WTC11 (cell line): ENCODE measurements around the gene RAB26. TPM values are rescaled to one million over a fixed set of nuclear protein-coding genes. Genes with fewer than 3 reads are reported as not detected.
"Not testable (repeated sequence)": the region's sequence is repeated elsewhere in the genome, so short reads cannot be mapped to it uniquely, and the experiment has no call there.

ENCODE experiments used
- ATAC-seq: fragments of 200-7000 bp; cut with Tn5 transposase; 2 replicates; pipeline ENCODE4 v1.10.0; 2021; ENCODE audit warnings: mild to moderate bottlenecking, moderate library complexity
- CTCF ChIA-PET: fragments of 300-600 bp; sonication (Branson Sonifier 250); formaldehyde crosslinking; loops from one replicate; lab custom pipeline; 2021; ENCODE audit warnings: antibody characterized with exemption; lab: Charles Lee
- POLR2A ChIA-PET: fragments of 350-600 bp; sonication (Branson Sonifier 250); formaldehyde crosslinking; loops from one replicate; lab custom pipeline; 2021; ENCODE audit warnings: antibody characterized with exemption; lab: Charles Lee
- DNase-seq: peaks from one replicate; pipeline ENCODE4 v3.0.0; 2021; ENCODE audit warnings: low spot score
- H3K27ac Mint-ChIP-seq: 2 replicates; pipeline ENCODE4 v1.8.0; 2021; ENCODE audit warnings: mixed read lengths
- H3K27me3 Mint-ChIP-seq: 2 replicates; pipeline ENCODE4 v1.8.0; 2021; ENCODE audit warnings: low read depth, mild to moderate bottlenecking, moderate library complexity, mixed read lengths
- H3K36me3 Mint-ChIP-seq: 2 replicates; pipeline ENCODE4 v1.8.0; 2021; ENCODE audit warnings: mixed read lengths
- H3K4me1 Mint-ChIP-seq: 2 replicates; pipeline ENCODE4 v1.8.0; 2022; ENCODE audit warnings: mixed read lengths
- H3K4me3 Mint-ChIP-seq: 2 replicates; pipeline ENCODE4 v1.8.0; 2021; ENCODE audit warnings: mild to moderate bottlenecking, moderate library complexity, mixed read lengths
- H3K9me3 Mint-ChIP-seq: 2 replicates; pipeline ENCODE4 v1.8.0; 2021; ENCODE audit warnings: mixed read lengths
- total RNA-seq: library from RNA; stranded (reverse); gene quantifications from 3 replicates; pipeline ENCODE4 v1.2.3, GENCODE V29; 2021
- TF ChIP-seq, protein P1 (sequence below): sonication (generic); formaldehyde crosslinking; IDR thresholded peaks from 2 replicates; pipeline ENCODE4 v1.8.0; 2022; ENCODE audit warnings: missing genetic modification reagents

RAB26 gene
- total RNA-seq, 1 experiment from 2014 or later: 7.3 TPM

DNA sequence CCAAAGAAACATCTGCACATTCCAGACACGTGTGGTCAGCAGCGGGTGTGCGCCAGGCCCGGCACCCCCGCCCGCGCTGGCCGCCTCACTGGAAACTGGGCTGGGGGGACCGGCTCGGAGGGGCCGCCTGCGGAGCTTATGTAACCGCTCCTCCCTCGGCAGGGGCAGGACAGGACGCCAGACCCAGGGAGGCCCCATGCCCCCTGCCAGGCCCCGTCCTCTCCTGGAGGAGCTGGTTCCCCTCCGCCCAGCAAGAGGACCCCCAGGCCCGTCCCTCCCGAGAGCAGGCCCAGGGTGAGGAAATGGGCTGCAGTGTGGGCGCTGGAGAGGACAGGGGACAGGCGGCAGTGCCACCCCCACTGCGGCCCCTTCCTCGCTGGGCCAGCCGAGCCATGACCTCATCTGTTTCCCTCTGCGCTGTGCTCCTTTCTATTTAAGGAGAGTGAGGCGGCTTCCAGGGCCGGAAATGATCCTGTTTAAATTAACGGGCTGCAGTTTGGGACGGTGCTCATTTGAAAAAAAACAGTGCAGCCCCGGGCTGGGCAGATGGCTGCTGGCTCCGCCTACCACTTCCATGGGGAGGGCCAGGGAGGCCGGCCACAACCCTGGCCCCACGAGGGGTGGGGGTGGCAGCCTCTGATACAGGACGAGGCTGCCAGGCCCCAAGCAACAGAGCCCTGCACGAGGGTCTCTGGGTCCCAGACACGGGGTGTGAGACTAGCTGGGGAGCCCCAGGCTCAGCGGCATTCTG, 23.6 kb upstream of the RAB26 start:
- Mint-ChIP-seq H3K4me3 (peak overlapping the region; percentile 31), H3K4me1 (peaks cover 21% of the 10 kb centered on the region), H3K27ac (peak overlapping the region; percentile 97)
- H3K9me3 Mint-ChIP-seq, H3K27me3 Mint-ChIP-seq, H3K36me3 Mint-ChIP-seq, DNase-seq: not testable (repeated sequence)
- peak; percentile 11 for ATAC-seq
- CTCF ChIA-PET: interaction anchor here (0.6 to 2.2 kb wide), 3 partner anchors 16 to 464 kb away, joined by 4 to 8 read pairs (median 7); no protein-coding TSS in a partner anchor
- POLR2A ChIA-PET: interaction anchor here (0.6 kb wide), 1 partner anchor 108 kb away, joined by 3 read pairs; no protein-coding TSS in a partner anchor

DNA sequence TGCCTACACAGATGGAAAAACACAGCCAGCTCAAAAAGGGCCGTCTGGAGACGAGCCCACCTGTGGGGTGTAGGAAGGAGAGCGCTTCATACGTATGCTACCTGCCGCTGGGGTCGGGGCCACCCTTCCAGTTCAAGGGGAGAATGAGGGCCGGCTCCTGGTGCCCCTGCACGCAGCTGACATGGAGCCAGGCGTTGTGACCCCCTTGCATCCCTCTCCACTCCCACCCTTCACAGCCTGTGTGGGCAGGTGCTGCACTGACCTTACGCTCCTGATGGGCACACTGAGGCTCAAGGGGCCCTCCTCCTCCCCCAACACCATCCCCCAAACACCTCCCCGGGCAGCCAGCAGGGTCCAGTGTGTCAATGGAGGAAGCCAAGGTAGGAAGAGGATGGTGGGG, 22.8 kb upstream of the RAB26 start:
- Mint-ChIP-seq H3K27ac (peak overlapping the region; percentile 97), H3K4me1 (peaks cover 21% of the 10 kb centered on the region), H3K4me3 (peak overlapping the region; percentile 31; the same call in 1 of the 2 replicates)
- ATAC-seq, H3K36me3 Mint-ChIP-seq, H3K9me3 Mint-ChIP-seq, DNase-seq, POLR2A ChIA-PET, H3K27me3 Mint-ChIP-seq: not testable (repeated sequence)
- CTCF ChIA-PET: interaction anchor here (1.2 to 2.2 kb wide), 2 partner anchors 15 to 122 kb away, joined by 7 to 8 read pairs; no protein-coding TSS in a partner anchor

DNA sequence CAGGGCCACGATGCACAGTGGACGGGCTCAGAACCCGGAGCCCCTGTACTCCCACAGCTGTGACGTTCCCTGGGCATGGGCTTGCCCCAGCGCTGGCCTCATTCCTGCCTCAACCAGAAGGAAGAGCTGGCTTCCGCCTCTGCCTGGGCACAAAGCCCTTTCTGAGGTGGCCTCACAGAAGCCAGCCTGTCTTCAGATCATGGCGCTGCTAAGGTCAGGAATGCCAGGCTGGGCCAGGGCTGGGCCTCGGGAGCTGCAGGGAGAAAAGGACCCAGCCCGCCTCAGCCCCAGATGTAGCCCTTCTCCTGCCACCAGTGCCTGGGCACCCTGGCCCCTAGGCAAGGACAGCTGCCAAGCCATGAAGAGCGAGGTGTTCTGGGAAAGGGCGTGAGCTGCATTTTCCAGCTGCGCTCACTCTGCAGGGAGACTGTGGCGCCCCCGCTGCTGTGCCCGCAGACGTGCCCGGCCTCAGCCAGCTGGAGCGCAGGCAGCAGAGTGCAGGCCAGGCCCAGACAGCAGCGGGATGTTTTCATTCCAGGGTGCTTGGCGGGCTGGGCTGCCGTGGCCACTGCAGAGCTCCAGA, 22.2 kb upstream of the RAB26 start:
- ATAC-seq, H3K27me3 Mint-ChIP-seq, DNase-seq, H3K9me3 Mint-ChIP-seq, H3K36me3 Mint-ChIP-seq, POLR2A ChIA-PET, H3K4me3 Mint-ChIP-seq: not testable (repeated sequence)
- CTCF ChIA-PET: interaction anchor here (1.0 kb wide), 1 partner anchor 14 kb away, joined by 3 read pairs; no protein-coding TSS in a partner anchor
- Mint-ChIP-seq H3K27ac (peak overlapping the region; percentile 74; the same call in 1 of the 2 replicates), H3K4me1 (peaks cover 21% of the 10 kb centered on the region)

DNA sequence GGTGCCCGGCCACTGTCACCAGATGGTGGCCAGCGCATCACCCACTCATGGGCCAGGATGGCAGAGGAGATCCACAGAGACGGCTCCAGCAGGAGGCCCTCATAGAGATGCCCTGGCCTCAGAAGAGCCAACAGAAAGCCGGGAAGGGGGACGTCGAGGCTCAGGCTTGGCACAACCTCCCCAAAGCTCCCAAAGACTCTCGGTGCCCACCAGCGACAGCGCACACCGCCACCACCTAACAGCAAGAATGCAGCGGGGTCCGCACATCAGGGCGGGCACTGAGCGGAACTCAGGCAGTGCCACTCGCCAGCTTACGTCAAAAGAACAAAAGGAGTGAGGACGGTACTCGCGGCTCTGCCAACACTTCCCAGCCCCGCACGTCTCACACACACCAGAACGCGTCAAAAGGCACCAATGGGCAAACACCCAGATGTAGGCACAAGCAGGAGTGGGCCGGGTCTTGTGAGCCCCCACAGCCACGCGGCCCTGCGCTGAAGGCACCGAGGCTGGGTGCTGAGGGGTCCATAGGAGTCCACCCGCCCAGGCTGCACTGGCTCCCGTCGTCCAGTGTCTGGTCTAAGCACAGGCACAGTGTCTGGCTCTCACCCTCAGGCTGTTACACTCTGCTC, 21.4 kb upstream of the RAB26 start:
- ATAC-seq, H3K27me3 Mint-ChIP-seq, DNase-seq, POLR2A ChIA-PET, H3K9me3 Mint-ChIP-seq, H3K4me3 Mint-ChIP-seq, H3K36me3 Mint-ChIP-seq: not testable (repeated sequence)
- CTCF ChIA-PET: interaction anchor here (1.0 kb wide), 1 partner anchor 14 kb away, joined by 3 read pairs; no protein-coding TSS in a partner anchor
- Mint-ChIP-seq H3K27ac (peak overlapping the region; percentile 94), H3K4me1 (peaks cover 21% of the 10 kb centered on the region)

DNA sequence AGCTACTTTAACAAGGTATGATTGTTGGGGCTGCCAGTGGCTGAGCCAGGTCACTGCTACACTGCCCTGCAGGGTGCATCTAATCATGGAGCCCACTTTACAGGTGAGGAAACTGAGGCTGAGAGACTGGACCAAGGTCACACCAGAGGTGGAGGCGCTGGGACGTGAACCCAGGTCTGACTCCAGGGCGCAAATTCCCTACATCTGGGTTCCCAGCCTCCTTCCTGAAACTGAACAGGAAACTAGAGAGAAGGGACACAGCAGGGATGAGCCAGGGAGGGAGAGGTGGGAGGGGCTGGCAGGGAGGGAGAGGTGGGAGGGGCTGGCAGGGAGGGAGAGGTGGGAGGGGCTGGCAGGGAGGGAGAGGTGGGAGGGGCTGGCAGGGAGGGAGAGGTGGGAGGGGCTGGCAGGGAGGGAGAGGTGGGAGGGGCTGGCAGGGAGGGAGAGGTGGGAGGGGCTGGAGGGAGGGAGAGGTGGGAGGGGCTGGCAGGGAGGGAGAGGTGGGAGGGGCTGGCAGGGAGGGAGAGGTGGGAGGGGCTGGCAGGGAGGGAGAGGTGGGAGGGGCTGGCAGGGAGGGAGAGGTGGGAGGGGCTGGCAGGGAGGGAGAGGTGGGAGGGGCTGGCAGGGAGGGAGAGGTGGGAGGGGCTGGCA, 20.7 kb upstream of the RAB26 start:
- CTCF ChIA-PET: not testable (repeated sequence)
- TF ChIP-seq, protein P1, sequence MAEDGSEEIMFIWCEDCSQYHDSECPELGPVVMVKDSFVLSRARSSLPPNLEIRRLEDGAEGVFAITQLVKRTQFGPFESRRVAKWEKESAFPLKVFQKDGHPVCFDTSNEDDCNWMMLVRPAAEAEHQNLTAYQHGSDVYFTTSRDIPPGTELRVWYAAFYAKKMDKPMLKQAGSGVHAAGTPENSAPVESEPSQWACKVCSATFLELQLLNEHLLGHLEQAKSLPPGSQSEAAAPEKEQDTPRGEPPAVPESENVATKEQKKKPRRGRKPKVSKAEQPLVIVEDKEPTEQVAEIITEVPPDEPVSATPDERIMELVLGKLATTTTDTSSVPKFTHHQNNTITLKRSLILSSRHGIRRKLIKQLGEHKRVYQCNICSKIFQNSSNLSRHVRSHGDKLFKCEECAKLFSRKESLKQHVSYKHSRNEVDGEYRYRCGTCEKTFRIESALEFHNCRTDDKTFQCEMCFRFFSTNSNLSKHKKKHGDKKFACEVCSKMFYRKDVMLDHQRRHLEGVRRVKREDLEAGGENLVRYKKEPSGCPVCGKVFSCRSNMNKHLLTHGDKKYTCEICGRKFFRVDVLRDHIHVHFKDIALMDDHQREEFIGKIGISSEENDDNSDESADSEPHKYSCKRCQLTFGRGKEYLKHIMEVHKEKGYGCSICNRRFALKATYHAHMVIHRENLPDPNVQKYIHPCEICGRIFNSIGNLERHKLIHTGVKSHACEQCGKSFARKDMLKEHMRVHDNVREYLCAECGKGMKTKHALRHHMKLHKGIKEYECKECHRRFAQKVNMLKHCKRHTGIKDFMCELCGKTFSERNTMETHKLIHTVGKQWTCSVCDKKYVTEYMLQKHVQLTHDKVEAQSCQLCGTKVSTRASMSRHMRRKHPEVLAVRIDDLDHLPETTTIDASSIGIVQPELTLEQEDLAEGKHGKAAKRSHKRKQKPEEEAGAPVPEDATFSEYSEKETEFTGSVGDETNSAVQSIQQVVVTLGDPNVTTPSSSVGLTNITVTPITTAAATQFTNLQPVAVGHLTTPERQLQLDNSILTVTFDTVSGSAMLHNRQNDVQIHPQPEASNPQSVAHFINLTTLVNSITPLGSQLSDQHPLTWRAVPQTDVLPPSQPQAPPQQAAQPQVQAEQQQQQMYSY (CRISPR knock-in tag): peak; percentile 93
- TF ChIP-seq, all 79 proteins: peak for 1; not testable (repeated sequence) for 78
- H3K4me3 Mint-ChIP-seq, H3K27me3 Mint-ChIP-seq, H3K9me3 Mint-ChIP-seq, H3K36me3 Mint-ChIP-seq: not testable (repeated sequence)
- Mint-ChIP-seq H3K4me1 (peaks cover 21% of the 10 kb centered on the region), H3K27ac (peak overlapping the region; percentile 94)
- peak; percentile 51 for DNase-seq
- POLR2A ChIA-PET: interaction anchor here (0.6 kb wide), 1 partner anchor 13 kb away, joined by 5 read pairs; no protein-coding TSS in a partner anchor
- ATAC-seq: peak; percentile 46

DNA sequence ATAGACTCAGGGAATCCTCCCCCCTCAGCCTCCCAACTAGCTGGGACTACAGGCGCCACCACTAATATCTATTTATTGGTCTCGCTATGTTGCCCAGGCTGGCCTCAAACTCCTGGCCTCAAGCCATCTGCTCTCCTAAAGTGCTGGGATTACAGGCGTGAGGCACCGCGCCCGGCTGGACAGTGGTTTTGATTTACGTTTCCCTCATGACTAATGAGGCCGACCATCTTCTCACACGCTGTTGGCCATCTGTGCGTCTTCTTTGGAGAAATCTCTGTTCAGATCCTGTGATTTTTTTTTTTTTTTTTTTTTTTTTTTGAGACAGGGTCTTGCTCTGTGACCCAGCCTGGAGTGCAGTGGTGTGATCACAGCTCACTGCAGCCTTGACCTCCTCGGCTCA, 19.2 kb upstream of the RAB26 start:
- CTCF ChIA-PET: not testable (repeated sequence)

DNA sequence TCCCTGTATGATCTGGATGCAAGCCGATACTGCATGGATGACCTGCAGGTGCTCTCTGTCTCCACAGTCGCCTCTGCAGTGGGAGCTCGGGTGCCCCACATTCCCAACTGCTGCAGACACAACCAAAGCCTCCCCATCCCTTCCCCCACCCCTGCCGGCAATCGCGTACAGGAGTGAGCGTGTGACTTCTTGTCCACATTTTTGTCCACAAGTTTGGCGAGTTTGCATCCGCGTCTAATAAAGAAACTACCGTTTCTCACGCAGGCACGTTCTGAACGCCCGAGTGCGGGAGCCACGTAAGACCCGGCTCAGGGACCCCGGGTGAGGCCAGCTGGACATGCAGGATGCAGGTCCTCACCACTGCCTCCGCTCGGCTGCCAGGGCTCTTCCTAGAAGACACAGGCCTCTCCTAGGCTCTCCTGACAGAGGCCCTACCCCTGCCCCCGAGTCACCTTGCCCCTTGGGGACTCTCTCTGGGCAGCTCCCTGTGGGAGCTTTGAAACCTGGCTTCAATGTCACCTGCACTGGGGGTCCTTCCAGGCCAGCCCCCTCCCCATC, 18.5 kb upstream of the RAB26 start:
- CTCF ChIA-PET, H3K36me3 Mint-ChIP-seq, H3K9me3 Mint-ChIP-seq, DNase-seq, H3K27ac Mint-ChIP-seq, H3K4me3 Mint-ChIP-seq, ATAC-seq, H3K27me3 Mint-ChIP-seq, POLR2A ChIA-PET: not testable (repeated sequence)
- peaks cover 20% of the 10 kb centered on the region for H3K4me1 Mint-ChIP-seq

More for the DNA sequence above, 19.2 kb upstream of the RAB26 start:
- H3K27ac Mint-ChIP-seq, DNase-seq, H3K9me3 Mint-ChIP-seq, H3K36me3 Mint-ChIP-seq, H3K27me3 Mint-ChIP-seq, ATAC-seq, POLR2A ChIA-PET: not testable (repeated sequence)
- H3K4me3 Mint-ChIP-seq: peak overlapping the region; percentile 73; the same call in 1 of the 2 replicates
- peaks cover 21% of the 10 kb centered on the region for H3K4me1 Mint-ChIP-seq

DNA sequence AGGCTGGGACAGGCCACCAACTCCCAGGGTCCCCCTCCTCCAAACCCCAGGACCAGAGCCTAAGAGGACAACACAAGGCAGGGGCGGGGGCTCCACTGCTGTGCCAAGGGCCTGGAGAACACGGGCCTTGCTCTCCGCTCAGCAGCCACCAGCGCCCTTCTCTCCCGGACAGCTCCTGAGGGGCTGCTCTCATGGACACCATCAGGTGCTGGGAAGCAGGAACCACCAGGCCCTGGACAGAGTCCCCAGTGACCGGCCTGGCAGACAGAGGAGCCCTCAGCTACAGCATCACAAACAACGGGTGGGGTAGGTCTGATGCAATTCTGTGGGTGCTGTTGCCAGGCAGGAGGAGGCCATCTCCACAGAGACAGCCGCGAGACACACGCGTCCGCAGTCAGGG, 14.6 kb upstream of the RAB26 start:
- POLR2A ChIA-PET, DNase-seq, H3K27ac Mint-ChIP-seq, H3K36me3 Mint-ChIP-seq, H3K9me3 Mint-ChIP-seq, ATAC-seq, H3K4me1 Mint-ChIP-seq, H3K4me3 Mint-ChIP-seq, CTCF ChIA-PET: not testable (repeated sequence)
- peaks cover 22% of the 10 kb centered on the region for H3K27me3 Mint-ChIP-seq

DNA sequence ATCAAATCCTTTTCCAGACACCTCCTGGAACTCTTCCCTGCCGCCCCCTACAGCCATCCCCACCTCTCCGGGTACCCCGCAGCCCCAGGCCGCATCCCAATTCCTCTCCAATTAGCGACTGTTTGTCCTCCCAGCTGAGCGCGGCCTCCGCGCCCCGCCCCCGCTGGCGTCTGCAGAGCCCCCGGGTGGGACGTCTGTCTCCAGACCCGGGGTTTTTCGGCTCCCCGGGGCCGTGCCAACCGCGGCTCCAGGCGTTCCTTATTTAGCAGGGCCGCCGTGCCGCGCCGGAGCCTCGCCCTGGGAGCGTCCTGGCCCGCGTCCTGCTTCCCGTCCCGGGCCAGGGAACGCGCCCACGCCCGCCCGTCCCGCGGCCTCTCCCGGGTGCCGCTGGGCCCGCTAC, 13.4 kb upstream of the RAB26 start:
- POLR2A ChIA-PET, H3K36me3 Mint-ChIP-seq, ATAC-seq, DNase-seq, H3K27ac Mint-ChIP-seq, CTCF ChIA-PET, H3K9me3 Mint-ChIP-seq, H3K4me1 Mint-ChIP-seq: not testable (repeated sequence)
- Mint-ChIP-seq H3K4me3 (peak overlapping the region; percentile 69), H3K27me3 (peaks cover 34% of the 10 kb centered on the region)
